NT2/D1 (cell line): ENCODE measurements around the gene NOP14.
A peak's percentile ranks its signal among the peaks of the same experiment; 100 is the strongest.
"Not testable (repeated sequence)": the region's sequence is repeated elsewhere in the genome, so short reads cannot be mapped to it uniquely, and the experiment has no call there.

Experiments
- DNase-seq: peaks from one replicate; pipeline ENCODE4 v3.0.0-alpha.2; 2011; ENCODE audit warnings: low read depth, low spot score
- H3K27me3 ChIP-seq: 2 replicates; pipeline ENCODE4 v1.6.0; 2011; ENCODE audit warnings: mild to moderate bottlenecking; ENCODE audit not compliant: insufficient read length, insufficient read depth
- H3K36me3 ChIP-seq: 2 replicates; pipeline ENCODE4 v1.6.1; 2011; ENCODE audit warnings: mild to moderate bottlenecking, low read length, mixed read lengths; ENCODE audit not compliant: insufficient read depth, insufficient read length
- H3K4me1 ChIP-seq: 2 replicates; pipeline ENCODE4 v1.5.1; 2011; ENCODE audit not compliant: insufficient read depth, insufficient read length
- H3K4me3 ChIP-seq: 2 replicates; pipeline ENCODE4 v1.5.1; 2011; ENCODE audit warnings: low read depth; ENCODE audit not compliant: insufficient read length
- H3K9ac ChIP-seq: 2 replicates; pipeline ENCODE4 v1.6.0; 2011; ENCODE audit warnings: low read depth; ENCODE audit not compliant: insufficient read length
- H3K9me3 ChIP-seq: 2 replicates; pipeline ENCODE4 v1.5.1; 2011; ENCODE audit warnings: mild to moderate bottlenecking, low read length; ENCODE audit not compliant: insufficient read depth
- SUZ12 ChIP-seq: IDR thresholded peaks from 2 replicates; pipeline ENCODE4 v1.6.1; 2011; ENCODE audit not compliant: insufficient read length, insufficient read depth; ENCODE audit errors: extremely low read depth
- YY1 ChIP-seq: IDR thresholded peaks from 2 replicates; pipeline ENCODE4 v1.6.1; 2011; ENCODE audit not compliant: insufficient read length, insufficient read depth
- ZNF274 ChIP-seq: IDR thresholded peaks from 2 replicates; pipeline ENCODE4 v1.6.1; 2011; ENCODE audit warnings: mild to moderate bottlenecking, low read depth, low read length

NOP14 gene

GRCh38 chr4:2939383-2940243 lies 23.6 kb downstream of the NOP14 start:
- TF ChIP-seq ZNF274 (no peak), YY1 (no peak), SUZ12 (no peak)
- Histone ChIP-seq H3K4me1 (peaks cover 26% of the 10 kb centered on the region), H3K27me3 (no peaks in the 10 kb centered on the region), H3K9me3 (no peaks in the 10 kb centered on the region), H3K4me3 (no peak overlapping the region), H3K9ac (no peak overlapping the region), H3K36me3 (peaks cover 89% of the 10 kb centered on the region)
- no peak for DNase-seq

DNA sequence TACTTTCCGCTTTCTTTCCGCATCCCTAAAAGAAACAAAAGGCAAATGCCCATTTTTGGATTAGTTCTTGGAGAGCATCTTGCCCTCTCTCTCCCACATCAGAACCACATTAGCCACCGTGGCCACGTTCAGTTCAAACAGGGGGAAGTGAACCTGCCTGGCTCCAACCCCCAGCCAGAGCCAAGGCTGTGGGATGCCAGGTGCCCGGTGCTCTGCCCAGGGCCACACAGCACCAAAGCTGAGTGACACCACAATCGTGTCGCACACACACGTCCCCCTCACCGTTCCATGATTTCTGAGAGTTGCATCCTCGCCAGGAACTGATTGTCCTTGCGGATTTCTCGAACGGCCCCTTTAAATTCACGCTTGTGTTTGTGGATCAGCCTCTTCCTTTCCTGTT lies 24.3 kb downstream of the NOP14 start:
- Histone ChIP-seq H3K27me3 (no peaks in the 10 kb centered on the region), H3K4me1 (peaks cover 26% of the 10 kb centered on the region), H3K9me3 (no peaks in the 10 kb centered on the region), H3K36me3 (peaks cover 82% of the 10 kb centered on the region), H3K9ac (no peak overlapping the region), H3K4me3 (no peak overlapping the region)
- no peak for DNase-seq
- TF ChIP-seq YY1 (no peak), SUZ12 (no peak), ZNF274 (no peak)

DNA sequence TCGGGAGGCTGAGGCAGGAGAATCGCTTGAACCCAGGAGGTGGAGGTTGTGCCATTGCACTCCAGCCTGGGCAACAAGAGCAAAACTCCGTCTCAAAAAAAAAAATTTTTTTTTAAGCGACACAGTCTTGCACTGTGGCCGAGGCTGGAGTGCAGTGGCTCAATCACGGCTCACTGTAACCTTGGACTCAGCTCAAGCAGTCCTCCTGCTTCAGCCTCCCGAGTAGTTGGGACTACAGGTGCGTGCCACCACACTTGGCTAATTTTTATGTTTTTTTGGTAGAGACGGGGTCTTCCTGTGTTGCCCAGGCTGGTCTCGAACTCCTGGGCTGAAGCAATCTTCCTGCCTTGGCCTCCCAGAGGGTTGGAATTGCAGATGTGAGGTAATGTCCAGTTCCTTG lies 24.8 kb downstream of the NOP14 start:
- H3K9me3 ChIP-seq, H3K9ac ChIP-seq, H3K4me3 ChIP-seq, H3K27me3 ChIP-seq, DNase-seq: not testable (repeated sequence)
- Histone ChIP-seq H3K36me3 (peaks cover 78% of the 10 kb centered on the region), H3K4me1 (peaks cover 26% of the 10 kb centered on the region)

DNA sequence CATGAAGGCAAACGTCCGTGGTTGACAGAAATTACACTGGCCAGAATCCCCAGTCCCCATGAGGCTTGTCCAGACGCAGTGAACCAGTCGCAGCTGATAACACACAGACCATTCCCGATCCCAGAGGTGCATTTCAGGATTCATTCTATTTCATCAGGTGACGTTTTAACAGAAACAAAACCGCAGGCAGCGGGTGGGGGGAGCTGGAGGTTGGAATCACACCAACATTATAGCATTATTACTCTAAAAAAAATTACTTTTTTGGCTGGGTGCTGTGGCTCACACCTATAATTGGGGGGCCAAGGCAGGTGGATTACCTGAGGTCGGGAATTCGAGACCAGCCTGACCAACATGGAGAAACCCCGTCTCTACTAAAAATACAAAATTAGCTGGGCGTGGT lies 25.2 kb downstream of the NOP14 start:
- Histone ChIP-seq H3K27me3 (no peaks in the 10 kb centered on the region), H3K4me3 (no peak overlapping the region), H3K4me1 (peaks cover 26% of the 10 kb centered on the region), H3K9ac (no peak overlapping the region), H3K36me3 (peaks cover 78% of the 10 kb centered on the region), H3K9me3 (no peaks in the 10 kb centered on the region)
- DNase-seq = no peak
- no peak for TF ChIP-seq YY1
- TF ChIP-seq ZNF274 = no peak
- no peak for TF ChIP-seq SUZ12

GRCh38 chr4:2937146-2937857 lies 25.9 kb downstream of the NOP14 start:
- Histone ChIP-seq H3K27me3 (no peaks in the 10 kb centered on the region), H3K4me1 (peaks cover 32% of the 10 kb centered on the region), H3K9ac (no peak overlapping the region), H3K9me3 (no peaks in the 10 kb centered on the region), H3K36me3 (peaks cover 78% of the 10 kb centered on the region), H3K4me3 (no peak overlapping the region)
- no peak for DNase-seq
- TF ChIP-seq YY1 = no peak

DNA sequence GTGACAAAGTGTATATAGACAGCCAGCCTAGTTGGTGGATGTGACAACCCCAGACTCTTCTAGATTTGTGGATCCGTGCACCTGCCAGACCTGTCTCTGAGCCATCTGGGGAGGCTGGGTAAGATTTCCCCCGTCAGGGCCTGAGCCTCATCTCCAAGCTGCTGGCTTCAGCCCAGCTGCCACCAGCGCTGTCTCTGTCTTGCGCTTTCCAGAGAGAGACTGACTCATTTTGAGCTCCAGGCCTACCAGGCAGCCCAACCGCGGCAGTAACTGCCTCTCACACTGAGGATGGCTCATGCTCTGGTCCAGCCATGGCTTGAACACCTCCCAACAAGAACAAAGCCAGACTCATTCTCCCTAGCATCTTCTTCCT lies 26.4 kb downstream of the NOP14 start:
- Histone ChIP-seq H3K4me1 (peaks cover 37% of the 10 kb centered on the region), H3K36me3 (peaks cover 78% of the 10 kb centered on the region), H3K27me3 (no peaks in the 10 kb centered on the region), H3K9ac (peak overlapping the region; percentile 28), H3K4me3 (no peak overlapping the region), H3K9me3 (no peaks in the 10 kb centered on the region)
- DNase-seq = no peak
- no peak for TF ChIP-seq ZNF274
- no peak for TF ChIP-seq SUZ12

GRCh38 chr4:2935762-2936743 lies 27.2 kb downstream of the NOP14 start:
- no peaks in the 10 kb centered on the region for H3K27me3 ChIP-seq
- DNase-seq = no peak
- H3K9me3 ChIP-seq = no peaks in the 10 kb centered on the region
- H3K36me3 ChIP-seq = peaks cover 78% of the 10 kb centered on the region
- H3K4me3 ChIP-seq = peak overlapping the region; percentile 99
- peak overlapping the region; percentile 100 for H3K9ac ChIP-seq
- H3K4me1 ChIP-seq = peaks cover 38% of the 10 kb centered on the region
- TF ChIP-seq ZNF274 (no peak), SUZ12 (no peak), YY1 (no peak)
